GM12892 (cell line): Measurements from ENCODE around the gene THAP6.

Experiments used
- POLR2A ChIP-seq: IDR thresholded peaks from 2 replicates; pipeline ENCODE4 v1.6.1; 2011; ENCODE audit warnings: low read depth, low read length, control low read depth
- POLR2AphosphoS5 ChIP-seq: IDR thresholded peaks from 2 replicates; pipeline ENCODE4 v1.6.1; 2011; ENCODE audit warnings: low read depth, low read length, control low read depth
- TAF1 ChIP-seq: IDR thresholded peaks from 2 replicates; pipeline ENCODE4 v1.6.1; 2011; ENCODE audit warnings: low read depth, mild to moderate bottlenecking, control low read depth, low read length, borderline replicate concordance

DNA sequence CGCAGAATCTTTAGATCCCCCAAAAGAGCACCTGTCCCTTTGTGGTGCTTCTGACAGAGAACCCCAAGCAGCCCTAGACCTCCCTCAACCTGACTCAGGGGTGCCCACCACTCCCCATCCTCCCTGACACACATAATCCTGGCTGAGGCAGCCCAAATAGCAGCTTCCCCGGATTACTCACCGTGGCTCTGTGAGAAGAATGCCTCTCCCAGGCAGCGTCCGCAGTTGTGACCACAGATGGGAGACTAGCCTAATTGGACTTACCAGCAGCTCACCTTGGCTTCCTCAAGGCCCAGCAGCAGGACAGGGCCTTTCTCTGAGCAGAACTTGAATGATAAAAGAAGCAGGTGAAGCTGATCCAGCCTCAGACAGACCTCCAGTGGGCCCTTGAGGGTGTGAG is 31.3 kb downstream of the THAP6 start:
- TF ChIP-seq POLR2A (no peak), POLR2AphosphoS5 (no peak), TAF1 (no peak)
